ENCODE data around the gene DMXL1. TPM values are rescaled to one million over a fixed set of nuclear protein-coding genes. Genes with fewer than 3 reads are reported as not detected.
"Not testable (repeated sequence)": the region's sequence is repeated elsewhere in the genome, so short reads cannot be mapped to it uniquely, and the experiment has no call there.

DMXL1 gene
- polyA plus RNA-seq, 1 of the 3 experiments (the other 2 are of a cell fraction) = 6.6 TPM

- TF ChIP-seq RAD21 (IDR thresholded peaks at IDR 0.05; ENCODE audit: low read length) (no peak), EP300 (IDR thresholded peaks at IDR 0.05; ENCODE audit: borderline replicate concordance in 1 of 2, low read depth in 1 of 2, low read length in 1 of 2) (no peak), CHD2 (IDR thresholded peaks at IDR 0.05; ENCODE audit: low read length, partially characterized antibody) (no peak), EZH2phosphoT487 (IDR thresholded peaks at IDR 0.05; ENCODE audit: borderline replicate concordance, low read depth) (no peak), GABPA (IDR thresholded peaks at IDR 0.05; ENCODE audit: low read depth) (no peak), TEAD4 (IDR thresholded peaks at IDR 0.05; ENCODE audit: borderline replicate concordance, insufficient read depth) (no peak), REST (IDR thresholded peaks at IDR 0.05; ENCODE audit: low read depth, low read length) (no peak)
- H3K4me2 ChIP-seq = peak overlapping the region; percentile 84
- no peaks in the 10 kb centered on the region for H4K20me1 ChIP-seq (ENCODE audit: insufficient read depth)
- peaks cover 60% of the 10 kb centered on the region for H3K79me2 ChIP-seq (ENCODE audit: insufficient read depth)
- peaks cover 0 to 4% of the 10 kb centered on the region in 2 experiments; a peak in 2 of 4 replicates for H3K4me1 ChIP-seq (ENCODE audit: control insufficient read depth in 1 of 2, insufficient read depth in 2 of 2, low read depth in 1 of 2, low read length in 1 of 2)
- H2AFZ ChIP-seq (ENCODE audit: low read depth) = no peak overlapping the region
- H3K9me2 ChIP-seq = no peaks in the 10 kb centered on the region
- H3K36me3 ChIP-seq (replicated peaks in 1 of 2; ENCODE audit: control insufficient read depth in 1 of 2, insufficient read depth in 2 of 2, low read length in 1 of 2) = no peaks in the 10 kb centered on the region
- H3K27me3 ChIP-seq (ENCODE audit: insufficient read depth) = no peaks in the 10 kb centered on the region
- H3K27ac ChIP-seq (ENCODE audit: low read depth in 2 of 2, low read length in 1 of 2) = no peak overlapping the region
- ChIA-PET POLR2A (no interaction called here), CTCF (interaction anchor here (0.9 kb wide), 1 partner anchor 196 kb away, joined by 3 read pairs; no protein-coding TSS in a partner anchor)
- WGBS (ENCODE audit: low lambda C conversion rate) = 78% methylated on average over 2 of the region's 2 CpGs
- peaks cover 11% of the 10 kb centered on the region for H3F3A ChIP-seq (replicated peaks; ENCODE audit: insufficient read depth)
- peak overlapping the region; percentile 88; the same call in 1 of the 2 replicates for H3K9ac ChIP-seq
- H3K9me3 ChIP-seq = no peaks in the 10 kb centered on the region
- H3K4me3 ChIP-seq (ENCODE audit: low read depth in 2 of 2, low read length in 1 of 2) = peak overlapping the region; percentile 89 to 95; a peak in 2 of 4 replicates
- no peak for DNase-seq
Observed at GRCh38 chr5:119072496-119072895, 1.6 kb downstream of the DMXL1 start.

GRCh38 chr5:119073746-119074337, 3.0 kb downstream of the DMXL1 start:
- H3K27me3 ChIP-seq (ENCODE audit: insufficient read depth); H3K9me2 ChIP-seq; DNase-seq; POLR2A ChIA-PET; H3K9me3 ChIP-seq; H3K36me3 ChIP-seq (replicated peaks in 1 of 2; ENCODE audit: control insufficient read depth in 1 of 2, insufficient read depth in 2 of 2, low read length in 1 of 2); H3K27ac ChIP-seq (ENCODE audit: low read depth in 2 of 2, low read length in 1 of 2); H3K9ac ChIP-seq; H3K4me3 ChIP-seq (ENCODE audit: low read depth in 2 of 2, low read length in 1 of 2); H4K20me1 ChIP-seq (ENCODE audit: insufficient read depth); H3K4me2 ChIP-seq; H3K4me1 ChIP-seq (ENCODE audit: control insufficient read depth in 1 of 2, insufficient read depth in 2 of 2, low read depth in 1 of 2, low read length in 1 of 2); H2AFZ ChIP-seq (ENCODE audit: low read depth): not testable (repeated sequence)
- CTCF ChIA-PET = interaction anchor here (1.3 kb wide), 1 partner anchor 338 kb away, joined by 4 read pairs; no protein-coding TSS in a partner anchor
- H3K79me2 ChIP-seq (ENCODE audit: insufficient read depth) = peaks cover 72% of the 10 kb centered on the region
- 95% methylated on average over 9 of the region's 9 CpGs for WGBS (ENCODE audit: low lambda C conversion rate)
- H3F3A ChIP-seq (replicated peaks; ENCODE audit: insufficient read depth) = peaks cover 13% of the 10 kb centered on the region
